Fibroblast of villous mesenchyme (primary cell): ENCODE results near the gene LPAR1. TPM values are rescaled to one million over a fixed set of nuclear protein-coding genes. Genes with fewer than 3 reads are reported as not detected.
"Not testable (repeated sequence)": the region's sequence is repeated elsewhere in the genome, so short reads cannot be mapped to it uniquely, and the experiment has no call there.

Source experiments
- DNase-seq: peaks from one replicate; pipeline ENCODE4 v3.0.0-alpha.2; 2010; ENCODE audit warnings: low read depth
- H3K4me3 ChIP-seq: 2 replicates; pipeline ENCODE4 v1.5.1; 2011; ENCODE audit warnings: low read depth, mild to moderate bottlenecking, low read length
- CTCF ChIP-seq: IDR thresholded peaks from 2 replicates; pipeline ENCODE4 v1.5.1; 2012; ENCODE audit warnings: low read depth, mild to moderate bottlenecking, low read length; ENCODE audit not compliant: insufficient read depth
- small RNA-seq: library from RNA; depleted of rRNA; stranded (forward); fragments of <200 nt; gene quantifications from one replicate; pipeline ENCODE3, GENCODE V24; 2012
- total RNA-seq: library from RNA; depleted of rRNA; stranded (reverse); fragments of >200 nt; gene quantifications from 2 replicates; pipeline ENCODE4 v1.2.3, GENCODE V29; 2012

The LPAR1 gene
- total RNA-seq, 1 donor = 108 TPM

GRCh38 chr9:110832926-110833325 lies 205.3 kb downstream of the LPAR1 start:
- no peak for TF ChIP-seq CTCF
- DNase-seq = peak; percentile 37
- H3K4me3 ChIP-seq = no peak overlapping the region

- no peak for TF ChIP-seq CTCF
- DNase-seq = no peak
- H3K4me3 ChIP-seq = no peak overlapping the region
Measured at GRCh38 chr9:110830495-110830894, 207.8 kb downstream of the LPAR1 start.

GRCh38 chr9:110828264-110828663 lies 210.0 kb downstream of the LPAR1 start:
- TF ChIP-seq CTCF = no peak
- DNase-seq = peak; percentile 46

GRCh38 chr9:110826400-110826799 lies 211.9 kb downstream of the LPAR1 start:
- H3K4me3 ChIP-seq, DNase-seq: not testable (repeated sequence)

More at GRCh38 chr9:110828264-110828663, 210.0 kb downstream of the LPAR1 start:
- no peak overlapping the region for H3K4me3 ChIP-seq

GRCh38 chr9:110825950-110826349 lies 212.3 kb downstream of the LPAR1 start:
- TF ChIP-seq CTCF = no peak
- no peak for DNase-seq
- no peak overlapping the region for H3K4me3 ChIP-seq

- not testable (repeated sequence) for DNase-seq, H3K4me3 ChIP-seq
Measured at GRCh38 chr9:110825129-110825528, 213.1 kb downstream of the LPAR1 start.

Small RNA genes within 50 kb of the gene (small RNA-seq; reads per million reads assigned to genes)
- gene RF00019 (not detected), gene RNU6-432P (not detected)
